A673 (cell line): ENCODE results near the gene CHGA.

Experiments used
- CTCF ChIP-seq: fragments of 300-800, 200-600 bp; sonication (generic); conservative IDR thresholded peaks from 2 replicates; pipeline ENCODE4 v1.5.1; 2017; ENCODE audit warnings: low read depth, mild to moderate bottlenecking, antibody characterized with exemption, low read length, moderate library complexity, mixed read lengths
- EZH2 ChIP-seq: fragments of 200-600 bp; sonication (generic); IDR thresholded peaks from 2 replicates; pipeline ENCODE4 v1.6.1; 2017; ENCODE audit warnings: borderline replicate concordance, low read depth, mild to moderate bottlenecking, mixed read lengths, antibody characterized with exemption, low read length; ENCODE audit not compliant: poor library complexity, severe bottlenecking

- TF ChIP-seq CTCF = no peak
- TF ChIP-seq EZH2 = no peak
Measured at GRCh38 chr14:92923744-92924103, 774 bp downstream of the CHGA start.
